Thyroid gland (tissue), 4 donors: Measurements from ENCODE around the gene ADAMTSL3.

ENCODE experiments used
- CTCF ChIP-seq, 6 experiments: fragments of 200-600 bp in 3 of 6; fragments of 450-650 bp in 3 of 6; sonication (generic) in 3 of 6; IDR thresholded peaks; one replicate each; pipeline ENCODE4 v1.5.1; 2016 to 2019; ENCODE audit warnings: antibody characterized with exemption in 6 of 6, mild to moderate bottlenecking in 2 of 6, inconsistent platforms in 1 of 6, moderate library complexity in 1 of 6
- POLR2A ChIP-seq, 2 donors: fragments of 450-650 bp; IDR thresholded peaks; one replicate each; pipeline ENCODE4 v1.6.1; 2017; ENCODE audit warnings: antibody characterized with exemption in 2 of 2, mild to moderate bottlenecking in 2 of 2, moderate library complexity in 1 of 2

DNA sequence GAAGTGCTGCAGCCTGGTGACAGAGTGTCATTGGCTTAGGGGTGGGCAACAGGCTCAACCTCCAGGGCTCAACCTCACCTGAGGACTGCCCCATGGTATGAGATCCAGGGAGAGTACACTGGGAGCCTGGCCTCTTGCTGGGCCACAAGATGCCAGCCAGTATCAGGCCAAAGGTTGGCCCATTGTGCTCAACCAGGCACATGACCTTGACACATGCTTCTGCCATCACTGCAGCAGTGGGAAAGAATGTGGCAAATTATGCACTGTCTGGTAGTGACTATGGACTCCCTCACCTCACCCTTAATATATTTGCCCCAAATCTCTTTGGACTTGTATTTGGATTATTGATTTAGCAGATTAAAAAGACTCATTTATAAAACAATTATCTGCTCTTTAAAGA lies 347.7 kb downstream of the ADAMTSL3 start:
- no peak for TF ChIP-seq CTCF (IDR thresholded peaks at IDR 0.05)
- TF ChIP-seq POLR2A (IDR thresholded peaks at IDR 0.05), result no peak
